GM18519 (cell line): ENCODE measurements around the gene CERS1.

Source experiments
- ATAC-seq: cut with Tn5 transposase; IDR thresholded peaks from one replicate; pipeline ENCODE4 v1.9.1; 2021; ENCODE audit warnings: mild to moderate bottlenecking, moderate library complexity; ENCODE audit not compliant: unreplicated experiment, low FRiP score

CERS1 gene

GRCh38 chr19:18899624-18900560 is 3.9 kb upstream of the CERS1 start:
- no peak for ATAC-seq

GRCh38 chr19:18898607-18899408 is 2.9 kb upstream of the CERS1 start:
- ATAC-seq = no peak

DNA sequence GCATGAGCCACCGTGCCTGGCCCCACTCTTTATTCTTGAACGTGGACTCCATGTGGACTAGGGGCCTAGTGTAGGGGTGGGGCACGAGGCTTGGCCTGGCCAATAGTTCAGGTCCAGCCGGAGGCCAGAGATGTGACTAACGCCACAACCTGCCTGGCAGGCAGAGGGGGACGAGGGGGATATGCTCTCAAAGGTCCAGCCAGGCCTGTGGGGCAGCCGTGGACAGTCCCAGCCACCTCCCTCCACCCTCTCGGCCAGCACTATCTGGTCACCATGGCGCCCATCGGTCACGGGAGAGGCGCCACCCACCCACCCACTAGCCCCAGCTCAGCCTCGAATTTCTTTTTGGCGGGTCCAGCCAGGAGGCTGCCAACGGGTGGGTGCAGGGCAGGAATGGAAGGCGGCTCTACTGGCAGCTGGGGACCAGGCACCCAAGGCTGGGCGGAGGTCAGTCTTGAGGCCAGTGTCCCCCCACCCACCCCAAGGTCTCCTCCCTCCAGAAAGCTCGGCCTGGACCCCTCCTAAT is 2.2 kb upstream of the CERS1 start:
- no peak for ATAC-seq

DNA sequence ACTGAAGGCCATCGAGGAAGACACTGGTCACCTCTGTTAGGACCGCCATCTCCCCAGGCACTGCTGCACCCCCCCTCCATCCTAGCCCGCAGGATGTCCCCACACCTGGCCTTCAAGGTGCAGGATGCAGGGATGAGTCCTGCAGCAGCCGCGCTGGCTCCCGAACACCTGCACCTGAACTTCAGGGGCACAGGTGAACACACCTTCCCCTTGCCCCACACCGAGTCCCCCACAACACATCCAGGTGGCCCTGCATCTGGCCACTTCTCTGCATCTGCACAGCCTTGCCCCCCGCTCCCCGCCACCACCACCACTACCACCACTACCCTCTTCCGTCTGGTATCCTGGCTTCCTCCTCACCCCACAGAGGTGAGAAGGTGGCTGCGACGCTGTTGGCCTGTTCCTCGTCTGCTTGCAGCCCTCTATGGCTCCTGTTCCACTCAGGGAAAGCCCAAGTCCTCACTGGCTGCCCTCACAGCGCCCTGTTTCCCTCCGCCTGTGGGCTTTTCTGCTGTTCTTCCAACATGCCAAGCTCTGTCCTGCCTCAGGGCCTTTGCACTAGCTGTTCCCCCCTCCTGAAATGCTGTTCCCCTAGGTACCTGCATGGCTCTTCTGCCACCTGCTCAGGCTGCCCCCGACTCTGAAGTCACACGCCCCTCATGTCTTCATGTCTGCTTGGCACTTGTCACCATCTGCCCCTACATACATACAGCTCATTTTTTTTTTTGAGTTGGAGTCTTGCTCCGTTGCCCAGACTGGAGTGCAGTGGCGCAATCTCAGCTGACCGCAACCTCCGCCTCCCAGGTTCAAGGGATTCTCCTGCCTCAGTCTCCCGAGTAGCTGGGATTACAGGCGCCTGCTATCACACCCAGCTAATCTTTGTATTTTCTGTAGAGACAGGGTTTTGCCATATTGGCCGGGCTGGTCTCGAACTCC is 1.4 kb upstream of the CERS1 start:
- ATAC-seq = no peak

DNA sequence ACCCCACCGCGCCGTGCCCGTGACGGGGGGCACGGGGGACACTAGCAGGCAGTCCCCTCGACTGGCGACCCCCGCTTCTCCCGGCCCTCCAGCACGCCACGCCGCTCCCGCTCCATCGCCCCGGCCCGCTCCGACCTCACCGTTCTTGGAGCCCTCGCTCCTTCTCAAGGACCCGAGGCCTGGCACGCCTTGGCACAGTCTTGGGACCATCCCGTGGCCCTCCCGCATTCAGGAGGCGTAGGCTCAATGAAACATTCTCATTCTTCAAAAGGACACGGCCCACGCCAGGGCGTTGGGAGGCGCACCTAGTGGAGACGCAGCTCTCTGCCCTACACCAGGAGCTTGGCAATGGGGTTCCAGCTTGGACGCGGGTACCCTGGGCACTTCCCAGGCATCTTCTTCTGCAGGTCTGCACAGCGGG is 473 bp upstream of the CERS1 start:
- ATAC-seq = no peak

GRCh38 chr19:18895038-18895823 is 727 bp downstream of the CERS1 start:
- no peak for ATAC-seq

DNA sequence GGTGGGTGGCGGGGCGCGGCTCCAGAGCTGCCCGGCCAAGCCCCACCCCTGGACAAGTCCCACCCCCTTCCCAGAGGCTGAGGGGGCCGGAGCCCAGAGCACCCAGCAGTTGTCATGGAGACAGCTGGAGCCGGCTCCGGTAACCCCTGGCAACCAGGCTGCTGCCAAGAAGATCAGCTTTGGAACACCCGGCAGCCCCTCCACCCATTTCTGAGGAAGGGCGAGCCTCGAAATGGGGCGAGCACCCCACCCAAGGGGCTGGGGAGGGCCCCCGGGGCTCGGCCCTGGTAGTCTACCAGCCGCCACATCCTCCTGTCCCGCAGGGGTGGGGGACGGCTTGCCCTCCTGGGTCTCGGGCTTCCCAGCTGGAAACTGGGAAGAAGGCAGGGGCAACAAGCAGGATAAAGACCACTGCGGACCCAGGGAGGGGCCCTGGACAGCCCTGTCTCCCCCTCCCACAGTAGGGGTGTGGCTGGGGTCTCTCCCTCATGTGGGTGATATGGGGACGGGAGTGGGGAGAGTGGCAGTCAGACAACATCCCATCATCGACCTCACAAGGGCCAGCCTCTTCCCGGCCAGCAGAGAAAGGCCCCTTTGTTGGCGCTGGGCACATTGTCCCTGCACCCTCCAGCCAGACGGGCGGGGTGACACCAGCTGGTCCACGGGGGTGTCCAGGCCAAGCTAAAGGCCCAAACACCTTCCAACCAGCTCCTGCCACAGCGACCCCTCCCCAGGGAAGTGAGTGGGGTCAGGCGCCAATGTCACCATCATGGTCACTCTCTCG is 1.5 kb downstream of the CERS1 start:
- no peak for ATAC-seq

DNA sequence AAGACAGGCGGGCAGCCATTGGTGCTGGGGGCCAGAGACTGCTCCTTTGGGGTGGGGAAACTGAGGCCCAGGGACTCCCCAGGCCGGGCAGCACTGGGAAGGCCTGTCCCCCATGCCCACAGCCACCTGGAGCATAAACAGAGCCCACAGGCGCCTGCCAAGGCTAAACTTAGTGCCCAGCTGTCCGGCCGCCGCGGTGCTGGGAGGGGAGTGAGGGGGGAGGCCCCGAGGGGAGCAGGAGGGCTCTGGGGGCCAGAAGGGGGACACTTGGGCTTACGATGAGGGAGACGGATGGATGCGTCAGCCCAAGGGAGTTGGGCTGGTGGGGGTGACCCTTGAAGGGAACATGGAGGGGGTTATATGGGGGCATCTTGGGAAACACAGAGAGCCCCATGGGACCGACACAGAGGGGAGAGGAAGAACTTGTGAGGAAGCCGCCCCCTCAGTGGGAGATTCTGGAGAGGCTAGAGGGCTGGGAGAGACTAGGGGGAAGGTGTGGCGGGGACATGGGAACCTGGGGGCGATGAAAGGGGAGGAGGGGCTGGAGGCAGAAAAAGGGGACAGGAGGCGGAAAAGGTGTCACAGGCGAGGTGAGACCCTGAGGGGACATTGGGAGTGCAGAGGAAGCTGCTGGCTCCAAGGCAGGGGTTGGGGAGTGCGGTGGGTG is 2.2 kb downstream of the CERS1 start:
- no peak for ATAC-seq

DNA sequence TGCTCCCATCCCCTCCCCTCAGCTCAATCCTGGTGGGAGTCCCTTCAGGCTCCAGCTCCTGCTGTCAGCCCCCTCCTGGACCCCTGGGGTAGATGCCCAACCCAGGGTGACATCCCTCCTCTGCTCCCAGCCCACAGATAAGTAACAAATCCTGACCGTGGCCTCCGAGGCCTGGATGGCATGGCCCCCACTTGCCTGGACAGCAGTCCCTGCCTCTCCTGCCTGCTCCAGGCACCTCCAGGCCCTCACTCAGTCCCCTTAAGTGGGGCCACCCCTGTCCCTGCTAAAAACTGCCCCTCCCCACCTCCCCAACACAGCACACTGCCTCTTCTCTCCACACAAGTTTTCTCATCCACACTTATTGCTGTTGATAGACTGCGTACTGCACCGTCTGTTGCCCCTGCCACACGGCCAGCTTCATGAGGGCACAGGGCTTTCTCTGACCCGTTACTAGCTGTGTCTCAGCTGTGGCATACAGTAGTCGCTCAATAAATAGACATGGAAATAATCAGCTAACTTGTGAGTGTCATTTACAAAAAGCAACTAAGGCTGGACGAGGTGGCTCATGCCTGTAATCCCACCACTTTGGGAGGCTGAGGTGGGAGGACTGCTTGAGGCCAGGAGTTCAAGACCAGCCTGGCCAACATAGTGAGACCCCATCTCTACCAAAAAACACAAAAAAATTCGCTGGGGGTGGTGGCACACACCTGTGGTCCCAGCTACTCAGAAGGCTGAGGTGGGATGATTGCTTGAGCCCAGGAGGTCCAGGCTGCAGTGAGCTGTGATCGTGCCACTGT is 5.8 kb downstream of the CERS1 start:
- no peak for ATAC-seq

- no peak for ATAC-seq
These were observed 9.0 kb downstream of the CERS1 start for GRCh38 chr19:18886972-18887371.

GRCh38 chr19:18883526-18884304 is 12.2 kb downstream of the CERS1 start:
- ATAC-seq = no peak

DNA sequence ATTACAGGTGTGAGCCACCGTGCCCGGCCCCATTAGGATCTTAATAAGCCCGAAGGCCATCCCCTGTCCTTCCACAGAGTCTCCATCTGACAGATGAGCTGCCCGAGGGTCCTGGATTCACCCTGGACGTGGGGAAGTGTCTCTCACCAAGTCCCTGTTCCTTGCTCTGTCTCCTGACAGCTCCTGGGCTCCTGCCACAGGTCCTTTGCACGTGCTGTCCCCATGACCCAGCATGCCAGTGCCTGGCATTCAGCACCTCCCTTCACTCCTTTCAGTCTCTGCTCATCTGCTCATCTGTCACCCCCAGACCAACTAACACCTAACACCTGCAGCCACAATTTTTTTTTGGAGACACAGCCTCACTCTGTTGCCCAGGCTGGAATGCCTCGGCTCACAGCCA is 14.5 kb downstream of the CERS1 start:
- no peak for ATAC-seq

DNA sequence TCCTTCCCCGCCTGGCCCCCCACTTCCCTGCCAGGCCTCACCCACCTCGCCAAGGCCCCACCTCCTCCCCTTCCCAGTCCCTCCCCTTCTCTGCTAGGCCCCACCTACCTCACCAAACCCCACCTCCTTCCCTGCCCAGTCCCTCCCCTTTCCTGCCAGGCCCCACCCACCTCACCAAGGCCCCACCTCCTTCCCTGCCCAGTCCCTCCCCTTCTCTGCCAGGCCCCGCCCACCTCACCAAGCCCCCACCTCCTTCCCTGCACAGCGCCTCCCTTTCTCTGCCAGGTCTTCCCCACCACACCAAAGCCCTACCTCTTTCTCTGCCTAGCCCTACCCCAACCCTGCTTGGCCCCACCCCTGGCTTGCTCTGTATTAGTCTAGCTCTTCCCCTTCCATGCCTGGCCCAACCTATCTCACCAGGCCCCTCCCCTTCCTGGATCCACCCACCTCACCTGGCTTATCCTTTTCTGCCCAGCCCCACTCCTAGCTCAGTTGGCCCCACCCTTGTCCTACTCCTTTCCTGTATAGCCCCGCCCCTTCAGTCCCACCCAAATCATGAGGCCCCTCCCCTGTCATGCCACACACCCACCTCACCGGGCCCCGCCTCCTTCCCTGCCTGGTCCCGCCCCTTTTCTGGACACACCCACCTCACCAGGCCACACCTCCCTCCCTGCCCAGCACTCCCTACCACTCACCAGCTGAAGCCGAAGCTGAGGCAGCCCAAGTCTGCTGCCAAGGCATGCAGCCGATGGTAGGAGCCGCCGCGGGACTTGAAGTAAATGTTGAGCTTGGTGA is 16.2 kb downstream of the CERS1 start:
- ATAC-seq = no peak

- no peak for ATAC-seq
These were observed 16.9 kb downstream of the CERS1 start for GRCh38 chr19:18878858-18879578.
